GM12878 (cell line): ENCODE data around the gene C16orf74. TPM values are rescaled to one million over a fixed set of nuclear protein-coding genes. Genes with fewer than 3 reads are reported as not detected.

Source experiments
- ATAC-seq: fragments of 200-7000 bp; cut with Tn5 transposase; 3 replicates; pipeline ENCODE4 v1.9.1; 2020; ENCODE audit warnings: mild to moderate bottlenecking, moderate library complexity
- BruUV-seq: library from RNA; stranded (reverse); fragments of 400-500 nt; replicated peaks from 2 replicates; lab custom pipeline; 2021; lab: Mats Ljungman, UMichigan
- CTCF ChIA-PET: fragments of 300-600 bp; sonication (Branson Sonifier 250); formaldehyde crosslinking; extraction: SDS; loops from one replicate; lab custom pipeline; 2021; ENCODE audit warnings: inconsistent platforms; lab: Yijun Ruan, JAX
- POLR2A ChIA-PET: fragments of 350-600 bp; formaldehyde crosslinking; extraction: SDS; loops from one replicate; lab custom pipeline; 2021; ENCODE audit warnings: inconsistent platforms; lab: Charles Lee
- RAD21 ChIA-PET: fragments of 300-600 bp; sonication (Branson Sonifier 250); formaldehyde crosslinking; loops from one replicate; lab custom pipeline; 2023; ENCODE audit warnings: antibody characterized with exemption; ENCODE audit not compliant: unreplicated experiment; lab: Charles Lee
- SMC1A ChIA-PET: fragments of 300-600 bp; sonication (Branson Sonifier 250); formaldehyde crosslinking; loops from one replicate; lab custom pipeline; 2023; ENCODE audit not compliant: unreplicated experiment, uncharacterized antibody; lab: Charles Lee
- DNase-seq: peaks from one replicate; pipeline ENCODE4 v3.0.0-alpha.2; 2011; ENCODE audit warnings: low read depth, low spot score
- FAIRE-seq: peaks from 3 replicates; lab custom pipeline; 2011; peaks lifted over from hg19 to GRCh38; lab: Jason Lieb, UNC
- H2AFZ ChIP-seq: 2 replicates; pipeline ENCODE4 v1.6.0; 2011; ENCODE audit warnings: low read depth, low read length, control low read depth; ENCODE audit not compliant: control insufficient read depth
- H3K27ac ChIP-seq: 2 replicates; pipeline ENCODE4 v1.5.1; 2011; ENCODE audit warnings: control low read depth; ENCODE audit not compliant: control insufficient read depth, insufficient read depth
- H3K27me3 ChIP-seq, 2 experiments: replicated peaks in 1 of 2; 2 replicates each; pipeline versions ENCODE4 v1.6.0 to v1.6.1; 2011; ENCODE audit warnings: low read length in 1 of 2; ENCODE audit not compliant: control insufficient read depth in 2 of 2, insufficient read depth in 2 of 2
- H3K36me3 ChIP-seq, 2 experiments: 2 replicates each; pipeline ENCODE4 v1.5.1; 2011; ENCODE audit warnings: low read length in 1 of 2; ENCODE audit not compliant: control insufficient read depth in 2 of 2, insufficient read depth in 2 of 2
- H3K4me1 ChIP-seq: 2 replicates; pipeline ENCODE4 v1.6.1; 2011; ENCODE audit warnings: mild to moderate bottlenecking, low read length, moderate library complexity, mixed read lengths; ENCODE audit not compliant: control insufficient read depth, insufficient read depth
- H3K4me2 ChIP-seq: 2 replicates; pipeline ENCODE4 v1.6.0; 2011; ENCODE audit warnings: control low read depth; ENCODE audit not compliant: control insufficient read depth, insufficient read depth
- H3K4me3 ChIP-seq: fragments of 200-600 bp; sonication (generic); 2 replicates; pipeline ENCODE4 v1.5.1; 2016
- H3K79me2 ChIP-seq: 2 replicates; pipeline ENCODE4 v1.6.0; 2011; ENCODE audit warnings: low read length; ENCODE audit not compliant: control insufficient read depth, insufficient read depth
- H3K9ac ChIP-seq: 2 replicates; pipeline ENCODE4 v1.8.0; 2011; ENCODE audit warnings: low read length, control low read depth, mixed read lengths; ENCODE audit not compliant: control insufficient read depth, insufficient read depth
- H3K9me3 ChIP-seq: replicated peaks from 3 replicates; pipeline ENCODE4 v1.5.1; 2011; ENCODE audit warnings: mild to moderate bottlenecking, low read length; ENCODE audit not compliant: control insufficient read depth, insufficient read depth
- H4K20me1 ChIP-seq: 2 replicates; pipeline ENCODE4 v1.6.0; 2011; ENCODE audit not compliant: control insufficient read depth, insufficient read depth
- ATF3 ChIP-seq: IDR thresholded peaks from 2 replicates; pipeline ENCODE4 v1.6.1; 2011; ENCODE audit warnings: low read depth, mild to moderate bottlenecking, low read length, moderate library complexity, borderline replicate concordance; ENCODE audit errors: extremely low read depth
- ELK1 ChIP-seq: IDR thresholded peaks from 2 replicates; pipeline ENCODE4 v1.6.1; 2012; ENCODE audit warnings: low read depth, low read length, improper control_type of control experiment
- IKZF1 ChIP-seq: fragments of 450-650 bp; conservative IDR thresholded peaks from 2 replicates; pipeline ENCODE4 v1.6.1; 2017; ENCODE audit warnings: antibody characterized with exemption, mild to moderate bottlenecking
- IRF5 ChIP-seq: fragments of 450-650 bp; IDR thresholded peaks from 2 replicates; pipeline ENCODE4 v1.6.1; 2017; ENCODE audit warnings: borderline replicate concordance
- NR2C2 ChIP-seq: IDR thresholded peaks from 2 replicates; pipeline ENCODE4 v1.6.1; 2011; ENCODE audit warnings: borderline replicate concordance, low read depth; ENCODE audit not compliant: control insufficient read depth, insufficient read length
- POLR2A ChIP-seq: IDR thresholded peaks from 2 replicates; pipeline ENCODE4 v1.6.1; 2011; ENCODE audit warnings: low read depth, mild to moderate bottlenecking, low read length
- RAD21 ChIP-seq: IDR thresholded peaks from 2 replicates; pipeline ENCODE4 v1.6.1; 2011; ENCODE audit warnings: mild to moderate bottlenecking, low read depth, low read length, moderate library complexity; ENCODE audit not compliant: insufficient read depth
- SIX5 ChIP-seq: IDR thresholded peaks from 2 replicates; pipeline ENCODE4 v1.6.1; 2011; ENCODE audit warnings: mild to moderate bottlenecking, low read depth, low read length, moderate library complexity; ENCODE audit not compliant: severe bottlenecking
- SMAD5 ChIP-seq: IDR thresholded peaks from 2 replicates; pipeline ENCODE4 v1.6.1; 2016; ENCODE audit warnings: antibody characterized with exemption, low read depth
- SP1 ChIP-seq: IDR thresholded peaks from one replicate; pipeline ENCODE4 v1.6.1; 2011; ENCODE audit warnings: low read depth, low read length
- STAT3 ChIP-seq: IDR thresholded peaks from 2 replicates; pipeline ENCODE4 v1.6.1; 2011; ENCODE audit warnings: low read depth, low read length, improper control_type of control experiment
- ZNF384 ChIP-seq: IDR thresholded peaks from 2 replicates; pipeline ENCODE4 v1.6.1; 2012; ENCODE audit warnings: low read depth, mild to moderate bottlenecking, low read length, improper control_type of control experiment, borderline replicate concordance
- ZZZ3 ChIP-seq: IDR thresholded peaks from 2 replicates; pipeline ENCODE4 v1.6.1; 2011; ENCODE audit warnings: low read depth; ENCODE audit not compliant: control insufficient read depth, insufficient read length
- WGBS: methylation state at CpG from one replicate; pipeline ENCODE4 v1.1.6; 2016; ENCODE audit warnings: low lambda C conversion rate; ENCODE audit not compliant: insufficient replicate concordance, insufficient coverage; ENCODE audit errors: missing lambda C conversion rate; 5-methylcytosine and 5-hydroxymethylcytosine counted together
- in situ Hi-C: fragments of 300-500 bp; cut with MboI; formaldehyde crosslinking; loops from 9 replicates; pipeline ENCODE4 v1.14.3; 2018; ENCODE audit warnings: mixed read lengths
- intact Hi-C: fragments of 100-400 bp; cut with micrococcal nuclease; formaldehyde crosslinking; loops from one replicate; pipeline ENCODE4 v1.14.2; 2022; ENCODE audit not compliant: unreplicated experiment
- polyA plus RNA-seq, 11 experiments: library from polyadenylated mRNA; depleted of rRNA in 4 of 11; unstranded in 6 of 11; stranded (reverse) in 5 of 11; fragments of >200 nt; fragmentation: Nextera tagmentation in 4 of 11; fragmentation: Illumina TruSeq in 1 of 11; extraction: Ambion mirVana in 4 of 11; extraction: Trizol in 1 of 11; gene quantifications; 1 replicate in 1 of 11; 2 replicates in 10 of 11; pipeline versions ENCODE4 v1.2.1 to v1.2.3, GENCODE V29; 2011 to 2016; ENCODE audit warnings: inconsistent platforms in 2 of 11, missing spikeins in 2 of 11, low read depth in 1 of 11
- total RNA-seq, 4 experiments: library from RNA; depleted of rRNA in 3 of 4; stranded (reverse); fragments of >200 nt in 3 of 4; fragmentation: Illumina TruSeq in 1 of 4; extraction: Trizol in 1 of 4; gene quantifications; 2 replicates each; pipeline versions ENCODE4 v1.2.1 to v1.2.3, GENCODE V29; 2013 to 2021

Gene C16orf74
- total and polyA plus RNA-seq, 10 of the 15 experiments (the other 5 are each of a cell fraction or from before 2014, with no cell fraction given): 0.23 to 20.1 (median 6.8) TPM

- no peak for FAIRE-seq
- H3K9ac ChIP-seq: no peak overlapping the region
- in situ Hi-C loops: no loop called here
Measured at GRCh38 chr16:85673529-85674417, 77.1 kb downstream of the C16orf74 start.

GRCh38 chr16:85670840-85671239, 80.1 kb downstream of the C16orf74 start:
- in situ Hi-C loops: no loop called here
- TF ChIP-seq NR2C2: no peak
- no peak for TF ChIP-seq ZZZ3
- TF ChIP-seq IRF5: no peak
- TF ChIP-seq ZNF384: no peak
- no peak for TF ChIP-seq IKZF1
- TF ChIP-seq SMAD5: no peak
- TF ChIP-seq SP1: no peak
- TF ChIP-seq STAT3: no peak
- TF ChIP-seq SIX5: no peak
- no peak for TF ChIP-seq RAD21
- no peak for TF ChIP-seq ELK1

More at GRCh38 chr16:85673529-85674417, 77.1 kb downstream of the C16orf74 start:
- H3K4me1 ChIP-seq: peaks cover 12% of the 10 kb centered on the region
- WGBS: 96% methylated on average over 19 of the region's 19 CpGs
- H3K4me2 ChIP-seq: no peak overlapping the region
- intact Hi-C loops: no loop called here
- H3K27me3 ChIP-seq: no peaks in the 10 kb centered on the region
- no peak overlapping the region for H3K27ac ChIP-seq
- ChIA-PET CTCF (interaction anchor here (0.6 to 5.5 kb wide), 5 partner anchors 11 to 835 kb away, joined by 3 to 36 read pairs (median 4); no protein-coding TSS in a partner anchor), POLR2A (no interaction called here), RAD21 (no interaction called here)
- no TSS peak for BruUV-seq
- DNase-seq (no peak), ATAC-seq (no peak)
- H2AFZ ChIP-seq: no peak overlapping the region
- TF ChIP-seq ATF3 (no peak), POLR2A (peak; percentile 41; the same call in 1 of the 2 replicates)
- TF ChIP-seq, all 136 proteins: peak for 1
- Histone ChIP-seq H3K79me2 (no peaks in the 10 kb centered on the region), H3K9me3 (no peaks in the 10 kb centered on the region), H4K20me1 (peaks cover 2% of the 10 kb centered on the region; the same call in 1 of the 2 replicates), H3K36me3 (peaks cover 36 to 46% of the 10 kb centered on the region in 2 experiments), H3K4me3 (no peak overlapping the region)
- SMC1A ChIA-PET: interaction anchor here (0.8 to 3.3 kb wide), 3 partner anchors 9 to 87 kb away, joined by 4 to 11 read pairs (median 9); no protein-coding TSS in a partner anchor

More at GRCh38 chr16:85670840-85671239, 80.1 kb downstream of the C16orf74 start:
- CTCF ChIA-PET: interaction anchor here (1.4 kb wide), 2 partner anchors 89 to 118 kb away, joined by 3 read pairs; no protein-coding TSS in a partner anchor
- RAD21 ChIA-PET: no interaction called here
- DNase-seq (no peak), ATAC-seq (no peak), FAIRE-seq (no peak)
- 97% methylated on average over 14 of the region's 14 CpGs for WGBS
- no peak overlapping the region for H3K9ac ChIP-seq
- no peak overlapping the region for H3K4me2 ChIP-seq
- POLR2A ChIA-PET: no interaction called here
- no TSS peak for BruUV-seq
- peaks cover 41 to 42% of the 10 kb centered on the region in 2 experiments for H3K36me3 ChIP-seq
- SMC1A ChIA-PET: no interaction called here
- no peaks in the 10 kb centered on the region for H3K9me3 ChIP-seq
- no peak overlapping the region for H2AFZ ChIP-seq
- H3K79me2 ChIP-seq: no peaks in the 10 kb centered on the region
- peaks cover 2% of the 10 kb centered on the region; the same call in 1 of the 2 replicates for H4K20me1 ChIP-seq
- H3K4me3 ChIP-seq: no peak overlapping the region
- H3K27ac ChIP-seq: no peak overlapping the region
- H3K4me1 ChIP-seq: peaks cover 12% of the 10 kb centered on the region
- H3K27me3 ChIP-seq: no peaks in the 10 kb centered on the region
- intact Hi-C loops: no loop called here
